ENCODE data around the gene QPRT.

GRCh38 chr16:29664091-29664921 lies 14.7 kb upstream of the QPRT start:
- TF ChIP-seq, protein P1, sequence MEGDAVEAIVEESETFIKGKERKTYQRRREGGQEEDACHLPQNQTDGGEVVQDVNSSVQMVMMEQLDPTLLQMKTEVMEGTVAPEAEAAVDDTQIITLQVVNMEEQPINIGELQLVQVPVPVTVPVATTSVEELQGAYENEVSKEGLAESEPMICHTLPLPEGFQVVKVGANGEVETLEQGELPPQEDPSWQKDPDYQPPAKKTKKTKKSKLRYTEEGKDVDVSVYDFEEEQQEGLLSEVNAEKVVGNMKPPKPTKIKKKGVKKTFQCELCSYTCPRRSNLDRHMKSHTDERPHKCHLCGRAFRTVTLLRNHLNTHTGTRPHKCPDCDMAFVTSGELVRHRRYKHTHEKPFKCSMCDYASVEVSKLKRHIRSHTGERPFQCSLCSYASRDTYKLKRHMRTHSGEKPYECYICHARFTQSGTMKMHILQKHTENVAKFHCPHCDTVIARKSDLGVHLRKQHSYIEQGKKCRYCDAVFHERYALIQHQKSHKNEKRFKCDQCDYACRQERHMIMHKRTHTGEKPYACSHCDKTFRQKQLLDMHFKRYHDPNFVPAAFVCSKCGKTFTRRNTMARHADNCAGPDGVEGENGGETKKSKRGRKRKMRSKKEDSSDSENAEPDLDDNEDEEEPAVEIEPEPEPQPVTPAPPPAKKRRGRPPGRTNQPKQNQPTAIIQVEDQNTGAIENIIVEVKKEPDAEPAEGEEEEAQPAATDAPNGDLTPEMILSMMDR (IDR thresholded peaks at IDR 0.05; ENCODE audit: extremely low read depth in 1 of 2, insufficient read depth in 1 of 2, low read depth in 1 of 2, low read length in 2 of 2) = no peak
- TF ChIP-seq POLR2AphosphoS5 (IDR thresholded peaks at IDR 0.05; ENCODE audit: insufficient read depth, low read depth, low read length) (no peak), EZH2 (IDR thresholded peaks at IDR 0.05; ENCODE audit: borderline replicate concordance, low read depth, low read length, severe bottlenecking) (no peak), MAX (IDR thresholded peaks at IDR 0.05; ENCODE audit: insufficient read depth, insufficient read length) (no peak), JUN (IDR thresholded peaks at IDR 0.05; ENCODE audit: borderline replicate concordance, insufficient read depth, insufficient read length, low read depth) (no peak), POLR2A (IDR thresholded peaks at IDR 0.05; ENCODE audit: low read depth, low read length) (no peak), GATA2 (IDR thresholded peaks at IDR 0.05; ENCODE audit: insufficient read depth, insufficient read length, low read depth, low read length) (no peak)

Data from endothelial cell of umbilical vein (primary cell).